ENCODE data around the gene SORCS1. TPM values are rescaled to one million over a fixed set of nuclear protein-coding genes. Genes with fewer than 3 reads are reported as not detected.

SORCS1 gene
- total and polyA plus RNA-seq, 4 experiments from 2014 or later: not detected

DNA sequence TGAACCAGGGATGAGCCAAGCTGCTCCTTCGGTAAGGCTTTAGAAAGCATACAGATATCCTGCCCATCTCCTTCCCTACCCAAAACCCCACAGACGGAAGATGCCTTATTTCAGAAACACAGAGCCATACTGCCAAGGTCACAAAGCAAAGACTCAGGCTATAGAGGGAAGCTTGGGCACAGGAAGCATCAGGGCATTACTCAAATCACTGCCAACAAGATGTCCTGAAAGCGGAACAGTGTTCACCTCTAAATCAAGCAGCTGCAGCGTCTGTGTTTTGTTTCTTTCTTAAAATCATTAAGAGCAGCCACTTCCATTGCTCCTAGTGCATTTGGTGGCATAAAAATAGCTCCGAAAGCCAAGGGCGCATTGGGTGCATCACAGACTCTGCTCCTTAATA is 307.3 kb downstream of the SORCS1 start:
- no peaks in the 10 kb centered on the region for H3K9me3 ChIP-seq (ENCODE audit: control insufficient read depth in 1 of 2, low read length in 2 of 2)
- Mint-ChIP-seq H3K27me3 (no peaks in the 10 kb centered on the region), H3K4me1 (no peaks in the 10 kb centered on the region), H3K27ac (no peak overlapping the region), H3K36me3 (no peaks in the 10 kb centered on the region), H3K4me3 (no peak overlapping the region), H3K9me3 (peaks cover 0 to 15% (median 9%) of the 10 kb centered on the region in 8 donors)
- no peak overlapping the region for H3K4me3 ChIP-seq (ENCODE audit: low read length in 2 of 2)
- H3K36me3 ChIP-seq (ENCODE audit: insufficient read depth, low read length): no peaks in the 10 kb centered on the region
- no peaks in the 10 kb centered on the region for H3K27me3 ChIP-seq (ENCODE audit: insufficient read depth, low read length)
- no peak for DNase-seq
- POLR2A ChIA-PET (ENCODE audit: partially characterized antibody): no interaction called here
- intact Hi-C loops (cut with micrococcal nuclease): no loop called here
- no peak overlapping the region for H3K27ac ChIP-seq (ENCODE audit: low read depth, low read length)
- H3K4me1 ChIP-seq (ENCODE audit: insufficient read depth, low read length): no peaks in the 10 kb centered on the region
- CTCF ChIA-PET (ENCODE audit: partially characterized antibody): no interaction called here

DNA sequence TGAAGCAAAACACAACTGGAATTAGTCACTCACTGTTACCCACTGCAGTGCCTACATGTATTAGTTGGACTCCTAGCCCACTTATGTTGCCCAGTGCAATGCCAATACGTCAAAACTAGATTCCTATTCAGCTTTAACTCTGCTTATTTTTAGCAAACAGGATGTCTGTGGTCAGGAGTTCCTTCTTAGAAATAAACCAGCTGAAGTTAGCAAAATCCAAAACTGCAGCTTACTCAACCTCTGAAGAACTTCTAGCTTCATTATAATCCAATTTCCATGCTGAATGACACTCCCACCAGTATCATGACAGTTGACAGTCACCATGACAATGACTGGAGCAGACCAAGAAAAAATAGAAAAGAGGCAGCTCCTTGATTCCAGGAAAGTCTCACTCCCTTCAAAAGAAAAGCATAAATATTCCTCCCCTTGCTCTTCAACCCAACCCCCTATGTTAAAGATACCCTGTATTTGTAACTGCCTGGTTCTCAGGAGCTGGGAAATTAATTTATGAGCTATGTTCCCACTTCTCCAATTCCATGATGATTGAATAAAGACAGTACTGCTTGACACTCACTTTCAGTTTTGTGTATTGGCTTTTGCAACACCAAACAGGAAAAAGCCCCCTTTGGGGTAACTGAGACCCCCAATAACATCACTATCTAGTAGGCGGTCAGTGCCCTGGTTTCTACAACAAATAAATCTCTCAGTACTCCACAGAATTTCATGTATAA is 327.4 kb downstream of the SORCS1 start:
- no peak overlapping the region for H3K4me3 ChIP-seq (ENCODE audit: low read length in 2 of 2)
- H3K9me3 Mint-ChIP-seq: peaks cover 0 to 15% (median 5%) of the 10 kb centered on the region in 8 donors
- H3K4me1 Mint-ChIP-seq: peaks cover 0 to 2% (median 0%) of the 10 kb centered on the region in 4 donors
- POLR2A ChIA-PET (ENCODE audit: partially characterized antibody): no interaction called here
- no peaks in the 10 kb centered on the region for H3K9me3 ChIP-seq (ENCODE audit: control insufficient read depth in 1 of 2, low read length in 2 of 2)
- no peaks in the 10 kb centered on the region for H3K27me3 Mint-ChIP-seq
- no peaks in the 10 kb centered on the region for H3K4me1 ChIP-seq (ENCODE audit: insufficient read depth, low read length)
- no peak for DNase-seq
- H3K27ac ChIP-seq (ENCODE audit: low read depth, low read length): no peak overlapping the region
- CTCF ChIA-PET (ENCODE audit: partially characterized antibody): no interaction called here
- no peaks in the 10 kb centered on the region for H3K27me3 ChIP-seq (ENCODE audit: insufficient read depth, low read length)
- no peaks in the 10 kb centered on the region for H3K36me3 ChIP-seq (ENCODE audit: insufficient read depth, low read length)
- H3K4me3 Mint-ChIP-seq: no peak overlapping the region
- no peak overlapping the region for H3K27ac Mint-ChIP-seq
- H3K36me3 Mint-ChIP-seq: no peaks in the 10 kb centered on the region
- intact Hi-C loops (cut with micrococcal nuclease): no loop called here

DNA sequence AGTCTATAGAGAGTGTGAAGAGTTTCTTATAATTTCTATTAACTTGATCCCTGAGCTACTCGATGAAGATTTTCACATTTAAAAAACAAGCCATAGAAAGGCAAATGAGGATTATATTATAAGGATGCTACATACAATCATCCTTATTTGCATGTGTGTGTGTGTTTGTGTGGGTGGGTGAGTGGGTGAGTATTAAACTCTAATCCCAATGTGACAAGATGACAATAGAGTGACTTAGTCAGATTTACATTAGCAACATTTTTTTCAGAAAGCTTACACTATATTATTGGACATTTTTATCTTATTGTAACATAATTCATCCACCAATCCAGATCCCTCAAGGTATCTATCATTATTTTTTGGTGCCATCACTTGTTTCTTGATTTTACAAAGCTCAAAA is 331.7 kb downstream of the SORCS1 start:
- no peaks in the 10 kb centered on the region for H3K27me3 Mint-ChIP-seq
- DNase-seq: no peak

DNA sequence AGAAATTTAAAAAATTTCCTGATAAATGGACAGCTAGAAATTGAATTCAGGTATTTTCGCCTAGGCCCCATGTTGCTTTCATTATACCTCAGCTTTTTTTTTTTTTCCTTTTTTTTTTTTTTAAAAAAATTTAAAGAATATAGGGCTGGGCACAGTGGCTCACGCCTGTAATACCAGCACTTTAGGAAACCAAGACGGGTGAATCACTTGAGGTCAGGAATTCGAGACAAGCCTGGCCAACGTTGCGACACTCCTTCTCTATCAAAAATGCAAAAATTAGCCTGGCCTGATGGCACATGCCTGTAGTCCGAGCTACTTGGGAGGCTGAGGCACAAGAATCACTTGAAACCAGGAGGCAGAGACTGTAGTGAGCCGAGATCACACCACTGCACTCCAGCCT is 334.0 kb downstream of the SORCS1 start:
- CTCF ChIA-PET (ENCODE audit: partially characterized antibody): no interaction called here
- no peaks in the 10 kb centered on the region for H3K4me1 Mint-ChIP-seq
- H3K9me3 ChIP-seq (ENCODE audit: control insufficient read depth in 1 of 2, low read length in 2 of 2): no peaks in the 10 kb centered on the region
- H3K36me3 Mint-ChIP-seq: no peaks in the 10 kb centered on the region
- H3K27ac Mint-ChIP-seq: no peak overlapping the region
- no peak for DNase-seq
- no peak overlapping the region for H3K4me3 ChIP-seq (ENCODE audit: low read length in 2 of 2)
- H3K27me3 ChIP-seq (ENCODE audit: insufficient read depth, low read length): no peaks in the 10 kb centered on the region
- H3K36me3 ChIP-seq (ENCODE audit: insufficient read depth, low read length): no peaks in the 10 kb centered on the region
- POLR2A ChIA-PET (ENCODE audit: partially characterized antibody): no interaction called here
- no peaks in the 10 kb centered on the region for H3K4me1 ChIP-seq (ENCODE audit: insufficient read depth, low read length)
- no peak overlapping the region for H3K27ac ChIP-seq (ENCODE audit: low read depth, low read length)
- H3K9me3 Mint-ChIP-seq: peaks cover 0 to 6% (median 5%) of the 10 kb centered on the region in 8 donors
- no peaks in the 10 kb centered on the region for H3K27me3 Mint-ChIP-seq
- no peak overlapping the region for H3K4me3 Mint-ChIP-seq
- intact Hi-C loops (cut with micrococcal nuclease): no loop called here

More for the DNA sequence above, 331.7 kb downstream of the SORCS1 start:
- H3K4me1 ChIP-seq (ENCODE audit: insufficient read depth, low read length): no peaks in the 10 kb centered on the region
- no peak overlapping the region for H3K27ac ChIP-seq (ENCODE audit: low read depth, low read length)
- peaks cover 0 to 9% (median 5%) of the 10 kb centered on the region in 8 donors for H3K9me3 Mint-ChIP-seq
- no peaks in the 10 kb centered on the region for H3K27me3 ChIP-seq (ENCODE audit: insufficient read depth, low read length)
- intact Hi-C loops (cut with micrococcal nuclease): no loop called here
- ChIA-PET CTCF (ENCODE audit: partially characterized antibody) (no interaction called here), POLR2A (ENCODE audit: partially characterized antibody) (no interaction called here)
- H3K36me3 Mint-ChIP-seq: no peaks in the 10 kb centered on the region
- no peaks in the 10 kb centered on the region for H3K9me3 ChIP-seq (ENCODE audit: control insufficient read depth in 1 of 2, low read length in 2 of 2)
- peaks cover 0 to 2% (median 0%) of the 10 kb centered on the region in 4 donors for H3K4me1 Mint-ChIP-seq
- H3K4me3 Mint-ChIP-seq: no peak overlapping the region
- H3K4me3 ChIP-seq (ENCODE audit: low read length in 2 of 2): no peak overlapping the region
- no peak overlapping the region for H3K27ac Mint-ChIP-seq
- H3K36me3 ChIP-seq (ENCODE audit: insufficient read depth, low read length): no peaks in the 10 kb centered on the region

DNA sequence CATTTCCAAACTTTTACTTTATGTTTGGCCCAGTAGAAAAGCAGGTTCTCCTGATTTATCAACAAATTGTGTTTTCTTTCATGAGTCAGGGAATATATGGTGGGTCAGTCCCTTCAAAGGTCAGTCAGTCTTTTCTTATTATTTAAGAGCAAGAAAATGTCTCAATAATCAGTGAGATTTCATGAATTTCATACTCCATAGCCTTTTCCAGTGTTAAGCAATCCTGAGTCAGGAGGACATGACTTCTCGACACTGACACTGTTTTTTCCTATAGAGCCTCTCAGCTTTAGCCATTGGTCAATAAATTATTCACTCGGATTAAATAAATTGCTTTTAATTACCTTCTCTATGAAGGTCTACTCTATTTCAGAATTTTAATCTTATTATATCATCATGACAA is 334.5 kb downstream of the SORCS1 start:
- no peak overlapping the region for H3K4me3 Mint-ChIP-seq
- H3K9me3 ChIP-seq (ENCODE audit: control insufficient read depth in 1 of 2, low read length in 2 of 2): no peaks in the 10 kb centered on the region
- ChIA-PET CTCF (ENCODE audit: partially characterized antibody) (no interaction called here), POLR2A (ENCODE audit: partially characterized antibody) (no interaction called here)
- H3K4me3 ChIP-seq (ENCODE audit: low read length in 2 of 2): no peak overlapping the region
- no peaks in the 10 kb centered on the region for H3K4me1 ChIP-seq (ENCODE audit: insufficient read depth, low read length)
- H3K36me3 Mint-ChIP-seq: no peaks in the 10 kb centered on the region
- no peaks in the 10 kb centered on the region for H3K27me3 Mint-ChIP-seq
- no peak overlapping the region for H3K27ac ChIP-seq (ENCODE audit: low read depth, low read length)
- H3K4me1 Mint-ChIP-seq: no peaks in the 10 kb centered on the region
- intact Hi-C loops (cut with micrococcal nuclease): no loop called here
- no peak for DNase-seq
- peaks cover 0 to 6% (median 5%) of the 10 kb centered on the region in 8 donors for H3K9me3 Mint-ChIP-seq
- H3K27me3 ChIP-seq (ENCODE audit: insufficient read depth, low read length): no peaks in the 10 kb centered on the region
- H3K36me3 ChIP-seq (ENCODE audit: insufficient read depth, low read length): no peaks in the 10 kb centered on the region
- H3K27ac Mint-ChIP-seq: no peak overlapping the region

DNA sequence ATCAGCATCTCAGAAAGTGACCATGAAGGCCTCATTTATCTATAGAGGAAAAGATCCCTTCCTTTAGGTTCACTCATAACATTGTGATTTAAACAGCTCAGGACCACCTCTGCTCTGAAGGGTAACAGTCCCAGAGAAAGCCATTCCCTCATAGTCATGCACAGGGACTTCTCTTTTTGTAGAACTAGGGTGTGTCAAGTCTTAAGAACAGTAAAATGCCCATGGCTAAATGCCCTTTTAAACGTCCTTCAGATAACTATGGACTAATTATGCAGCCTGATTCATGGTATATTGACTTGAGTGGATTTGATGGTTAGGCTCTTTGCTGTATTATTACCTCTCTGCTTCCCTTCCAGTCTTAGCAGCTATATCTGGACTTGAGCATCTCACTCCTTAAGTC is 337.8 kb downstream of the SORCS1 start:
- Histone ChIP-seq H3K4me1 (ENCODE audit: insufficient read depth, low read length) (no peaks in the 10 kb centered on the region), H3K36me3 (ENCODE audit: insufficient read depth, low read length) (no peaks in the 10 kb centered on the region), H3K9me3 (ENCODE audit: control insufficient read depth in 1 of 2, low read length in 2 of 2) (no peaks in the 10 kb centered on the region), H3K27me3 (ENCODE audit: insufficient read depth, low read length) (no peaks in the 10 kb centered on the region), H3K27ac (ENCODE audit: low read depth, low read length) (no peak overlapping the region), H3K4me3 (ENCODE audit: low read length in 2 of 2) (no peak overlapping the region)
- H3K36me3 Mint-ChIP-seq: no peaks in the 10 kb centered on the region
- intact Hi-C loops (cut with micrococcal nuclease): no loop called here
- H3K4me1 Mint-ChIP-seq: peaks cover 0 to 1% (median 0%) of the 10 kb centered on the region in 4 donors
- no peak for DNase-seq
- H3K9me3 Mint-ChIP-seq: peaks cover 0 to 7% (median under 1%) of the 10 kb centered on the region in 8 donors
- POLR2A ChIA-PET (ENCODE audit: partially characterized antibody): no interaction called here
- no peak overlapping the region for H3K4me3 Mint-ChIP-seq
- CTCF ChIA-PET (ENCODE audit: partially characterized antibody): no interaction called here
- H3K27me3 Mint-ChIP-seq: no peaks in the 10 kb centered on the region
- no peak overlapping the region for H3K27ac Mint-ChIP-seq

DNA sequence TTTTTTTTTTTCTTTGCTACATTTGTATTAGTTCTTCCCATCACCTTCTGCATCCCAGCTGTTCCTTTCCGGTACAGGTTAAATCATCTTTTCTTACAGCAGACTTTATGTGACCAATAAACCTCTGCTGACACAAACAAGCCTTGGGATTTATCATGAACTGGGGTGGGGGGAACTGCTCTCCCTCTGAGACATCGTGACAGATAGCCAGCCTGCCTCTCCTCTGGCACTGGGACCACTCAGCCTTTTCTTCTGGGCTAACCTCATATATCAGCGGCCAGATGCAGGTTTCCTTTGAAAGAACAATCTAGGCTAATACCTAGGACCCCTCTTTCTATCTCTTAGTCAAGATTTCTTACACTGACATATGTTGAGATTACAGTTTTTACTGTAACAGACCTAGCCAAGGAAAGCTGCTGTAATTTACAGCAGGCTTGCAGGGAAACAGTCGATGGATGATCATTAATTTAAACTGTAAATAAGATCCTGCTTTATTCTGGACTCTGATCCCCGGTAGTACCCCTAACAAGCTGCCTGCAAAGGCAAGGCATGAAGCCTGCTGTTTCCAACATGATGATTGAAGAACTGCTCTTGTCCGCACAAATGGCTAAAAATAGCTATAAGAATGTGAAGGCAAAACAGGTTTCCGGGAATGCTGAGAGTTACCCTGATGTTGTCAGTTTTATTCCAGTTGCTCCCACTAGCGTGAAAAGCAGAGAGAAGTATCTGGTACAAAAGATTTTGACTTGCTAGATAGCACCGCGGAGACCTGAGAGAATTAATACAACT is 338.7 kb downstream of the SORCS1 start:
- CTCF ChIA-PET (ENCODE audit: partially characterized antibody): no interaction called here

More for the DNA sequence above, 338.7 kb downstream of the SORCS1 start:
- no peaks in the 10 kb centered on the region for H3K4me1 ChIP-seq (ENCODE audit: insufficient read depth, low read length)
- no peak for DNase-seq
- Mint-ChIP-seq H3K36me3 (no peaks in the 10 kb centered on the region), H3K4me1 (peaks cover 0 to 1% (median 0%) of the 10 kb centered on the region in 4 donors), H3K9me3 (peaks cover 0 to 7% (median 0%) of the 10 kb centered on the region in 8 donors), H3K27ac (peak overlapping the region in 1 of 7 donors; percentile 24), H3K4me3 (no peak overlapping the region), H3K27me3 (no peaks in the 10 kb centered on the region)
- no peak overlapping the region for H3K27ac ChIP-seq (ENCODE audit: low read depth, low read length)
- no peak overlapping the region for H3K4me3 ChIP-seq (ENCODE audit: low read length in 2 of 2)
- H3K9me3 ChIP-seq (ENCODE audit: control insufficient read depth in 1 of 2, low read length in 2 of 2): no peaks in the 10 kb centered on the region
- no peaks in the 10 kb centered on the region for H3K36me3 ChIP-seq (ENCODE audit: insufficient read depth, low read length)
- intact Hi-C loops (cut with micrococcal nuclease): no loop called here
- H3K27me3 ChIP-seq (ENCODE audit: insufficient read depth, low read length): no peaks in the 10 kb centered on the region
- POLR2A ChIA-PET (ENCODE audit: partially characterized antibody): no interaction called here
